BLaER1 (cell line): ENCODE data around the gene DBP.

Experiments used
- H3K27ac ChIP-seq: shearing (Covaris generic); formaldehyde crosslinking; 2 replicates; pipeline ENCODE4 v1.8.1; 2022
- H3K27me3 ChIP-seq: shearing (Covaris generic); formaldehyde crosslinking; 2 replicates; pipeline ENCODE4 v1.8.1; 2022
- H3K36me3 ChIP-seq: shearing (Covaris generic); formaldehyde crosslinking; 2 replicates; pipeline ENCODE4 v1.8.1; 2022
- H3K4me1 ChIP-seq: shearing (Covaris generic); formaldehyde crosslinking; 2 replicates; pipeline ENCODE4 v1.8.1; 2022
- H3K4me2 ChIP-seq: shearing (Covaris generic); formaldehyde crosslinking; 2 replicates; pipeline ENCODE4 v1.8.1; 2022
- H3K4me3 ChIP-seq: shearing (Covaris generic); formaldehyde crosslinking; 2 replicates; pipeline ENCODE4 v1.8.1; 2022
- H3K9ac ChIP-seq: shearing (Covaris generic); formaldehyde crosslinking; 2 replicates; pipeline ENCODE4 v1.8.1; 2022
- H3K9me3 ChIP-seq: shearing (Covaris generic); formaldehyde crosslinking; 2 replicates; pipeline ENCODE4 v1.8.1; 2022
- H4K20me1 ChIP-seq: shearing (Covaris generic); formaldehyde crosslinking; 2 replicates; pipeline ENCODE4 v1.8.1; 2022
- Cebpa-rat ChIP-seq: shearing (Covaris generic); IDR thresholded peaks from 2 replicates; pipeline ENCODE4 v1.8.1; 2022

The DBP gene

GRCh38 chr19:48630296-48631063 is 6.7 kb downstream of the DBP start:
- H3K9ac ChIP-seq = peak overlapping the region; percentile 66; the same call in 1 of the 2 replicates
- peaks cover 27% of the 10 kb centered on the region for H4K20me1 ChIP-seq
- H3K27me3 ChIP-seq = no peaks in the 10 kb centered on the region
- peak overlapping the region; percentile 63 for H3K27ac ChIP-seq
- peaks cover 59% of the 10 kb centered on the region for H3K4me1 ChIP-seq
- peak overlapping the region; percentile 100 for H3K4me2 ChIP-seq
- TF ChIP-seq Cebpa-rat = no peak
- no peaks in the 10 kb centered on the region for H3K9me3 ChIP-seq
- peak overlapping the region; percentile 27 for H3K4me3 ChIP-seq
- peaks cover 76% of the 10 kb centered on the region for H3K36me3 ChIP-seq

GRCh38 chr19:48629599-48630295 is 7.4 kb downstream of the DBP start:
- no peak for TF ChIP-seq Cebpa-rat
- H3K27ac ChIP-seq = peak overlapping the region; percentile 63; the same call in 1 of the 2 replicates
- H4K20me1 ChIP-seq = peaks cover 31% of the 10 kb centered on the region
- H3K36me3 ChIP-seq = peaks cover 76% of the 10 kb centered on the region
- no peak overlapping the region for H3K4me3 ChIP-seq
- no peak overlapping the region; the same call in 1 of the 2 replicates for H3K9ac ChIP-seq
- peak overlapping the region; percentile 100 for H3K4me2 ChIP-seq
- no peaks in the 10 kb centered on the region for H3K9me3 ChIP-seq
- no peaks in the 10 kb centered on the region for H3K27me3 ChIP-seq
- peaks cover 59% of the 10 kb centered on the region for H3K4me1 ChIP-seq

- Histone ChIP-seq H3K36me3 (peaks cover 76% of the 10 kb centered on the region), H3K27ac (no peak overlapping the region), H3K27me3 (no peaks in the 10 kb centered on the region)
Measured at GRCh38 chr19:48629297-48629598, 7.9 kb downstream of the DBP start.

GRCh38 chr19:48628486-48629296 is 8.5 kb downstream of the DBP start:
- peaks cover 57% of the 10 kb centered on the region for H3K4me1 ChIP-seq
- H3K27ac ChIP-seq = no peak overlapping the region; the same call in 1 of the 2 replicates
- peaks cover 31% of the 10 kb centered on the region for H4K20me1 ChIP-seq
- H3K9me3 ChIP-seq = no peaks in the 10 kb centered on the region
- no peak overlapping the region for H3K4me2 ChIP-seq
- no peak overlapping the region for H3K4me3 ChIP-seq
- H3K27me3 ChIP-seq = no peaks in the 10 kb centered on the region
- H3K9ac ChIP-seq = no peak overlapping the region
- no peak for TF ChIP-seq Cebpa-rat
- peaks cover 76% of the 10 kb centered on the region for H3K36me3 ChIP-seq

More at GRCh38 chr19:48629297-48629598, 7.9 kb downstream of the DBP start:
- H4K20me1 ChIP-seq = peaks cover 31% of the 10 kb centered on the region
- H3K4me2 ChIP-seq = no peak overlapping the region
- no peak for TF ChIP-seq Cebpa-rat
- no peak overlapping the region for H3K9ac ChIP-seq
- no peak overlapping the region for H3K4me3 ChIP-seq
- H3K4me1 ChIP-seq = peaks cover 60% of the 10 kb centered on the region
- no peaks in the 10 kb centered on the region for H3K9me3 ChIP-seq

GRCh38 chr19:48627865-48628314 is 9.3 kb downstream of the DBP start:
- H3K4me1 ChIP-seq = peaks cover 57% of the 10 kb centered on the region
- H3K9ac ChIP-seq = no peak overlapping the region
- no peak overlapping the region for H3K27ac ChIP-seq
- H4K20me1 ChIP-seq = peaks cover 31% of the 10 kb centered on the region
- H3K9me3 ChIP-seq = no peaks in the 10 kb centered on the region
- H3K27me3 ChIP-seq = no peaks in the 10 kb centered on the region
- H3K4me3 ChIP-seq = no peak overlapping the region
- no peak overlapping the region for H3K4me2 ChIP-seq
- H3K36me3 ChIP-seq = peaks cover 71% of the 10 kb centered on the region
- TF ChIP-seq Cebpa-rat = no peak

- no peak overlapping the region for H3K27ac ChIP-seq
- H3K27me3 ChIP-seq = no peaks in the 10 kb centered on the region
- H3K9me3 ChIP-seq = no peaks in the 10 kb centered on the region
- no peak overlapping the region for H3K4me2 ChIP-seq
- peaks cover 31% of the 10 kb centered on the region for H4K20me1 ChIP-seq
- no peak overlapping the region for H3K9ac ChIP-seq
- no peak for TF ChIP-seq Cebpa-rat
- no peak overlapping the region for H3K4me3 ChIP-seq
- H3K4me1 ChIP-seq = peaks cover 57% of the 10 kb centered on the region
- peaks cover 65% of the 10 kb centered on the region for H3K36me3 ChIP-seq
Measured at GRCh38 chr19:48627201-48627864, 9.8 kb downstream of the DBP start.

- no peak overlapping the region for H3K9ac ChIP-seq
- H3K36me3 ChIP-seq = peaks cover 51% of the 10 kb centered on the region
- no peaks in the 10 kb centered on the region for H3K9me3 ChIP-seq
- H3K4me2 ChIP-seq = no peak overlapping the region
- TF ChIP-seq Cebpa-rat = no peak
- H4K20me1 ChIP-seq = peaks cover 23% of the 10 kb centered on the region
- peaks cover 45% of the 10 kb centered on the region for H3K4me1 ChIP-seq
- H3K4me3 ChIP-seq = no peak overlapping the region
- no peaks in the 10 kb centered on the region for H3K27me3 ChIP-seq
- no peak overlapping the region for H3K27ac ChIP-seq
Measured at GRCh38 chr19:48625891-48626327, 11.3 kb downstream of the DBP start.

- H3K27ac ChIP-seq = peak overlapping the region; percentile 79
- no peak for TF ChIP-seq Cebpa-rat
- H3K4me2 ChIP-seq = peak overlapping the region; percentile 91
- H3K36me3 ChIP-seq = peaks cover 42% of the 10 kb centered on the region
- H3K27me3 ChIP-seq = no peaks in the 10 kb centered on the region
- H3K4me1 ChIP-seq = peaks cover 43% of the 10 kb centered on the region
- H4K20me1 ChIP-seq = peaks cover 14% of the 10 kb centered on the region
- peak overlapping the region; percentile 69 for H3K4me3 ChIP-seq
- peak overlapping the region; percentile 83 for H3K9ac ChIP-seq
- H3K9me3 ChIP-seq = no peaks in the 10 kb centered on the region
Measured at GRCh38 chr19:48624791-48625723, 12.1 kb downstream of the DBP start.
